Endothelial cell of umbilical vein (primary cell): Measurements from ENCODE around the gene PDGFRB. TPM values are rescaled to one million over a fixed set of nuclear protein-coding genes. Genes with fewer than 3 reads are reported as not detected.

Experiments used
- BruUV-seq: library from RNA; stranded (reverse); fragments of 400-500 nt; replicated peaks from 2 replicates; lab custom pipeline; 2021; lab: Mats Ljungman, UMichigan
- CTCF ChIA-PET: fragments of 300-600, 350-600 bp; sonication (Branson Sonifier 250); formaldehyde crosslinking; loops from one replicate; lab custom pipeline; 2021; ENCODE audit warnings: antibody characterized with exemption, inconsistent platforms; lab: Charles Lee
- POLR2A ChIA-PET: fragments of 300-600, 350-600 bp; sonication (Branson Sonifier 250); formaldehyde crosslinking; loops from one replicate; lab custom pipeline; 2021; ENCODE audit warnings: antibody characterized with exemption, inconsistent platforms; lab: Charles Lee
- DNase-seq: peaks from one replicate; pipeline ENCODE4 v3.0.0-alpha.2; 2011; ENCODE audit warnings: low read depth, low spot score
- FAIRE-seq: peaks from 2 replicates; lab custom pipeline; 2011; peaks lifted over from hg19 to GRCh38; lab: Jason Lieb, UNC
- H2AFZ ChIP-seq: 2 replicates; pipeline ENCODE4 v1.6.0; 2012; ENCODE audit warnings: low read depth, low read length, control low read depth, inconsistent platforms
- H3K27ac ChIP-seq: 2 replicates; pipeline ENCODE4 v1.5.1; 2011; ENCODE audit warnings: low read depth, mild to moderate bottlenecking, control low read depth, low read length, moderate library complexity; ENCODE audit not compliant: insufficient read depth
- H3K27me3 ChIP-seq, 2 experiments: 2 replicates each; pipeline versions ENCODE4 v1.6.0 to v1.6.1; 2011; ENCODE audit warnings: low read length in 2 of 2, mixed read lengths in 1 of 2; ENCODE audit not compliant: control insufficient read depth in 2 of 2, insufficient read depth in 2 of 2
- H3K36me3 ChIP-seq, 2 experiments: 2 replicates in 1 of 2; 3 replicates in 1 of 2; pipeline ENCODE4 v1.5.1; 2011; ENCODE audit warnings: low read length in 2 of 2, mild to moderate bottlenecking in 1 of 2, moderate library complexity in 1 of 2; ENCODE audit not compliant: control insufficient read depth in 2 of 2, insufficient read depth in 2 of 2; ENCODE audit errors: extremely low read depth in 1 of 2
- H3K4me1 ChIP-seq: 3 replicates; pipeline ENCODE4 v1.5.1; 2011; ENCODE audit warnings: mild to moderate bottlenecking, low read length; ENCODE audit not compliant: control insufficient read depth, insufficient read depth; ENCODE audit errors: extremely low read depth
- H3K4me2 ChIP-seq: 2 replicates; pipeline ENCODE4 v1.6.1; 2011; ENCODE audit warnings: low read length, control low read depth, mixed read lengths; ENCODE audit not compliant: insufficient read depth
- H3K4me3 ChIP-seq, 3 experiments: fragments of 200-600 bp in 1 of 3; sonication (generic), shearing (Covaris generic) in 1 of 3; replicated peaks in 1 of 3; 2 replicates each; pipeline ENCODE4 v1.5.1; 2011 to 2016; ENCODE audit warnings: control low read depth in 3 of 3, low read length in 3 of 3, mild to moderate bottlenecking in 2 of 3, inconsistent platforms in 1 of 3, low read depth in 1 of 3, moderate library complexity in 1 of 3; ENCODE audit not compliant: insufficient read depth in 1 of 3
- H3K79me2 ChIP-seq: 2 replicates; pipeline ENCODE4 v1.6.0; 2012; ENCODE audit warnings: low read length, inconsistent platforms; ENCODE audit not compliant: control insufficient read depth, insufficient read depth
- H3K9ac ChIP-seq: replicated peaks from 2 replicates; pipeline ENCODE3; 2011; ENCODE audit warnings: low read length, control low read depth; ENCODE audit not compliant: insufficient read depth; ENCODE audit errors: extremely low read depth
- H3K9me1 ChIP-seq: replicated peaks from 3 replicates; pipeline ENCODE4 v1.6.0; 2011; ENCODE audit warnings: mild to moderate bottlenecking, low read length; ENCODE audit not compliant: control insufficient read depth, insufficient read depth; ENCODE audit errors: extremely low read depth
- H3K9me3 ChIP-seq: replicated peaks from 2 replicates; pipeline ENCODE4 v1.5.1; 2012; ENCODE audit warnings: low read length, inconsistent platforms; ENCODE audit not compliant: control insufficient read depth, insufficient read depth
- H4K20me1 ChIP-seq: replicated peaks from 2 replicates; pipeline ENCODE3; 2011; ENCODE audit warnings: mild to moderate bottlenecking, low read length; ENCODE audit not compliant: control insufficient read depth, insufficient read depth; ENCODE audit errors: extremely low read depth
- EZH2 ChIP-seq: IDR thresholded peaks from 2 replicates; pipeline ENCODE4 v1.6.1; 2012; ENCODE audit warnings: borderline replicate concordance, low read depth, mild to moderate bottlenecking, moderate library complexity, low read length, inconsistent platforms; ENCODE audit not compliant: severe bottlenecking
- FOS ChIP-seq: IDR thresholded peaks from 2 replicates; pipeline ENCODE4 v1.6.1; 2011; ENCODE audit warnings: mild to moderate bottlenecking, low read length, moderate library complexity, borderline replicate concordance; ENCODE audit not compliant: insufficient read depth
- GATA2 ChIP-seq: IDR thresholded peaks from 2 replicates; pipeline ENCODE4 v1.7.0; 2011; ENCODE audit warnings: low read depth, mild to moderate bottlenecking, moderate library complexity, mixed read lengths, low read length; ENCODE audit not compliant: insufficient read length, insufficient read depth
- JUN ChIP-seq: IDR thresholded peaks from 2 replicates; pipeline ENCODE4 v1.6.1; 2011; ENCODE audit warnings: borderline replicate concordance, low read depth; ENCODE audit not compliant: insufficient read length, insufficient read depth
- MYC ChIP-seq: IDR thresholded peaks from one replicate; pipeline ENCODE4 v1.6.1; 2011; ENCODE audit warnings: mild to moderate bottlenecking, low read depth, low read length
- POLR2A ChIP-seq: IDR thresholded peaks from 2 replicates; pipeline ENCODE4 v1.6.1; 2012; ENCODE audit warnings: low read depth, mild to moderate bottlenecking, control low read depth, low read length
- POLR2AphosphoS5 ChIP-seq: IDR thresholded peaks from 2 replicates; pipeline ENCODE4 v1.6.1; 2012; ENCODE audit warnings: low read depth, mild to moderate bottlenecking, control low read depth, low read length, moderate library complexity; ENCODE audit not compliant: insufficient read depth
- dilution Hi-C: fragments of 300-500 bp; cut with MboI; formaldehyde crosslinking; loops from one replicate; pipeline ENCODE4 v1.15.0; 2019; ENCODE audit warnings: low sequenced_read_pairs; ENCODE audit not compliant: extremely low pct_ligation_motif_present
- intact Hi-C: fragments of 100-400 bp; cut with micrococcal nuclease; formaldehyde crosslinking; loops from one replicate; pipeline ENCODE4 v1.10.0; 2022
- polyA plus RNA-seq, 4 experiments: library from polyadenylated mRNA; depleted of rRNA in 3 of 4; stranded (reverse) in 3 of 4; unstranded in 1 of 4; fragments of >200 nt; gene quantifications; 2 replicates each; pipeline versions ENCODE4 v1.2.1 to v1.2.3, GENCODE V29; 2011 to 2012; ENCODE audit warnings: missing spikeins in 1 of 4
- total RNA-seq: library from RNA; stranded (reverse); gene quantifications from 2 replicates; pipeline ENCODE4 v1.2.3, GENCODE V29; 2021
- TF ChIP-seq, protein P1 (sequence below), 2 donors: IDR thresholded peaks; 1 replicate in 1 of 2; 2 replicates in 1 of 2; pipeline ENCODE4 v1.5.1; 2011; ENCODE audit warnings: low read length in 2 of 2, mild to moderate bottlenecking in 2 of 2, moderate library complexity in 2 of 2, control low read depth in 1 of 2, inconsistent platforms in 1 of 2, low read depth in 1 of 2; ENCODE audit not compliant: insufficient read depth in 1 of 2; ENCODE audit errors: extremely low read depth in 1 of 2
- TF ChIP-seq, protein P2 (sequence below): IDR thresholded peaks from 2 replicates; pipeline ENCODE4 v1.6.1; 2011; ENCODE audit not compliant: insufficient read depth, insufficient read length

PDGFRB gene
- total and polyA plus RNA-seq, 2 donors (not counting 3 experiments of a cell fraction or from before 2014, with no cell fraction given): 1.4 to 1.7 TPM

DNA sequence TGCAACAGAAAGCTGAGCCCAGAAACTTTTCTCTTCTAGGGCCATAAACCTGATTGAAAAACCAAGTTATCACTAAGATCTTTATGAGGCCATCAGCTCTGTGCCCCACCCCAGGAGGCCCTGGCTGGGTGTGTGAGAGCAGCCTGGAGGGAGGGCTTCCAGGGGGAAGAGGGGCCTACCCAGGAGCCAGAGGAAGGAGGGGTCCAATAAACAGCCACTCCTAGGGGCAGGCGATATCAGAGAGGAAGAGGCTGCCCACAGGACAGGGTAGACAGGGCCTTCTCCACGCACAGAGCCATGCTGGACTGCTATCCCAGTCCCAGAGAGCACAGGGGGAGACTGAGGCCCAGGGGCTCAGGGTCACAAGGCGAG lies 6.5 kb upstream of the PDGFRB start:
- no peaks in the 10 kb centered on the region for H3K9me3 ChIP-seq
- TF ChIP-seq, protein P1, sequence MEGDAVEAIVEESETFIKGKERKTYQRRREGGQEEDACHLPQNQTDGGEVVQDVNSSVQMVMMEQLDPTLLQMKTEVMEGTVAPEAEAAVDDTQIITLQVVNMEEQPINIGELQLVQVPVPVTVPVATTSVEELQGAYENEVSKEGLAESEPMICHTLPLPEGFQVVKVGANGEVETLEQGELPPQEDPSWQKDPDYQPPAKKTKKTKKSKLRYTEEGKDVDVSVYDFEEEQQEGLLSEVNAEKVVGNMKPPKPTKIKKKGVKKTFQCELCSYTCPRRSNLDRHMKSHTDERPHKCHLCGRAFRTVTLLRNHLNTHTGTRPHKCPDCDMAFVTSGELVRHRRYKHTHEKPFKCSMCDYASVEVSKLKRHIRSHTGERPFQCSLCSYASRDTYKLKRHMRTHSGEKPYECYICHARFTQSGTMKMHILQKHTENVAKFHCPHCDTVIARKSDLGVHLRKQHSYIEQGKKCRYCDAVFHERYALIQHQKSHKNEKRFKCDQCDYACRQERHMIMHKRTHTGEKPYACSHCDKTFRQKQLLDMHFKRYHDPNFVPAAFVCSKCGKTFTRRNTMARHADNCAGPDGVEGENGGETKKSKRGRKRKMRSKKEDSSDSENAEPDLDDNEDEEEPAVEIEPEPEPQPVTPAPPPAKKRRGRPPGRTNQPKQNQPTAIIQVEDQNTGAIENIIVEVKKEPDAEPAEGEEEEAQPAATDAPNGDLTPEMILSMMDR (IDR thresholded peaks at IDR 0.05; ENCODE audit: extremely low read depth in 1 of 2, insufficient read depth in 1 of 2, low read depth in 1 of 2, low read length in 2 of 2): no peak
- TF ChIP-seq MYC (no peak), EZH2 (no peak), GATA2 (no peak), POLR2A (no peak), JUN (no peak), POLR2AphosphoS5 (no peak), FOS (no peak)
- TF ChIP-seq, protein P2, sequence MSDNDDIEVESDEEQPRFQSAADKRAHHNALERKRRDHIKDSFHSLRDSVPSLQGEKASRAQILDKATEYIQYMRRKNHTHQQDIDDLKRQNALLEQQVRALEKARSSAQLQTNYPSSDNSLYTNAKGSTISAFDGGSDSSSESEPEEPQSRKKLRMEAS: no peak
- BruUV-seq: no TSS peak
- no peak overlapping the region for H3K27ac ChIP-seq
- no peak for FAIRE-seq
- H4K20me1 ChIP-seq: no peaks in the 10 kb centered on the region
- intact Hi-C loops: no loop called here
- no peak overlapping the region for H3K9ac ChIP-seq
- ChIA-PET POLR2A (no interaction called here), CTCF (interaction anchor here (0.9 to 2.3 kb wide), 7 partner anchors 11 to 188 kb away, joined by 3 to 12 read pairs (median 5); no protein-coding TSS in a partner anchor)
- no peak overlapping the region for H2AFZ ChIP-seq
- H3K4me3 ChIP-seq: no peak overlapping the region
- dilution Hi-C loops: no loop called here
- H3K27me3 ChIP-seq: peaks cover 7 to 10% of the 10 kb centered on the region in 2 experiments
- no peaks in the 10 kb centered on the region for H3K36me3 ChIP-seq
- H3K4me1 ChIP-seq: no peaks in the 10 kb centered on the region
- no peaks in the 10 kb centered on the region for H3K9me1 ChIP-seq
- no peak overlapping the region for H3K4me2 ChIP-seq
- no peaks in the 10 kb centered on the region for H3K79me2 ChIP-seq
- no peak for DNase-seq
